H9 (cell line): Measurements from ENCODE around the gene OR51E1. TPM values are rescaled to one million over a fixed set of nuclear protein-coding genes. Genes with fewer than 3 reads are reported as not detected.
A peak's percentile ranks its signal among the peaks of the same experiment; 100 is the strongest.

ENCODE experiments used
- DNase-seq: peaks from one replicate; pipeline ENCODE4 v3.0.0-alpha.2; 2017
- H2AFZ ChIP-seq: one replicate; pipeline ENCODE4 v1.6.1; 2013; ENCODE audit warnings: mild to moderate bottlenecking, low read length, control low read depth, moderate library complexity
- H2AK5ac ChIP-seq: 2 replicates; pipeline ENCODE4 v1.6.1; 2013; ENCODE audit warnings: low read length, control low read depth, mixed read lengths; ENCODE audit not compliant: insufficient read length
- H2BK120ac ChIP-seq: one replicate; pipeline ENCODE4 v1.6.1; 2013; ENCODE audit warnings: low read depth, mild to moderate bottlenecking, low read length, control low read depth, inconsistent platforms; ENCODE audit not compliant: poor library complexity, severe bottlenecking
- H2BK12ac ChIP-seq: 2 replicates; pipeline ENCODE4 v1.6.1; 2013; ENCODE audit warnings: low read length, control low read depth, mixed read lengths, low read depth; ENCODE audit not compliant: insufficient read length
- H2BK15ac ChIP-seq: 2 replicates; pipeline ENCODE4 v1.6.1; 2013; ENCODE audit warnings: low read depth, low read length, control low read depth
- H2BK20ac ChIP-seq: one replicate; pipeline ENCODE4 v1.6.1; 2013; ENCODE audit warnings: low read depth, mild to moderate bottlenecking, low read length, control low read depth, inconsistent platforms; ENCODE audit not compliant: poor library complexity, severe bottlenecking
- H2BK5ac ChIP-seq: 2 replicates; pipeline ENCODE4 v1.6.1; 2013; ENCODE audit warnings: low read length, control low read depth, mixed read lengths; ENCODE audit not compliant: insufficient read length
- H3K14ac ChIP-seq: 2 replicates; pipeline ENCODE4 v1.6.1; 2013; ENCODE audit warnings: low read length, control low read depth; ENCODE audit not compliant: insufficient read depth
- H3K18ac ChIP-seq: 2 replicates; pipeline ENCODE4 v1.6.1; 2013; ENCODE audit warnings: low read depth, mild to moderate bottlenecking, mixed read lengths, low read length, control low read depth; ENCODE audit not compliant: insufficient read length
- H3K23ac ChIP-seq: 2 replicates; pipeline ENCODE4 v1.6.1; 2013; ENCODE audit warnings: low read length, control low read depth, mixed read lengths, low read depth; ENCODE audit not compliant: insufficient read length
- H3K23me2 ChIP-seq: 2 replicates; pipeline ENCODE4 v1.6.1; 2013; ENCODE audit warnings: low read depth, mild to moderate bottlenecking, mixed read lengths, low read length, control low read depth; ENCODE audit not compliant: insufficient read length, poor library complexity, severe bottlenecking
- H3K27ac ChIP-seq: 2 replicates; pipeline ENCODE4 v1.5.1; 2013; ENCODE audit warnings: low read length, control low read depth, mixed read lengths, low read depth; ENCODE audit not compliant: insufficient read length
- H3K27me3 ChIP-seq: 2 replicates; pipeline ENCODE4 v1.6.1; 2013; ENCODE audit warnings: low read length, control low read depth, inconsistent platforms; ENCODE audit not compliant: insufficient read depth
- H3K4ac ChIP-seq: 2 replicates; pipeline ENCODE4 v1.6.1; 2013; ENCODE audit warnings: low read depth, mild to moderate bottlenecking, control low read depth, inconsistent platforms, low read length, moderate library complexity
- H3K4me1 ChIP-seq: 2 replicates; pipeline ENCODE4 v1.6.1; 2013; ENCODE audit warnings: low read length, control low read depth, inconsistent platforms; ENCODE audit not compliant: insufficient read depth
- H3K4me2 ChIP-seq: 2 replicates; pipeline ENCODE4 v1.6.1; 2013; ENCODE audit warnings: low read length, control low read depth, mixed read lengths; ENCODE audit not compliant: insufficient read length, insufficient read depth
- H3K56ac ChIP-seq: 2 replicates; pipeline ENCODE4 v1.6.1; 2013; ENCODE audit warnings: low read depth, mild to moderate bottlenecking, mixed read lengths, low read length, control low read depth; ENCODE audit not compliant: insufficient read length
- H3K79me1 ChIP-seq: 2 replicates; pipeline ENCODE4 v1.6.1; 2013; ENCODE audit warnings: low read depth, mild to moderate bottlenecking, moderate library complexity, low read length, control low read depth, inconsistent platforms; ENCODE audit not compliant: insufficient read depth, poor library complexity, severe bottlenecking
- H3K79me2 ChIP-seq: 2 replicates; pipeline ENCODE4 v1.6.1; 2013; ENCODE audit warnings: low read length, control low read depth, inconsistent platforms; ENCODE audit not compliant: insufficient read depth
- H3K9ac ChIP-seq: 2 replicates; pipeline ENCODE4 v1.6.1; 2013; ENCODE audit warnings: low read length, control low read depth, mixed read lengths; ENCODE audit not compliant: insufficient read length; ENCODE audit errors: extremely low read depth
- H3K9me3 ChIP-seq: one replicate; pipeline ENCODE4 v1.6.1; 2013; ENCODE audit warnings: low read depth, low read length, inconsistent platforms; ENCODE audit not compliant: control insufficient read depth
- H3T11ph ChIP-seq: one replicate; pipeline ENCODE4 v1.6.1; 2013; ENCODE audit warnings: mild to moderate bottlenecking, low read length, control low read depth, inconsistent platforms
- H4K20me1 ChIP-seq: one replicate; pipeline ENCODE4 v1.6.1; 2013; ENCODE audit not compliant: control insufficient read depth, insufficient read length, insufficient read depth
- H4K5ac ChIP-seq: 2 replicates; pipeline ENCODE4 v1.6.1; 2013; ENCODE audit warnings: low read depth, mild to moderate bottlenecking, mixed read lengths, low read length, control low read depth; ENCODE audit not compliant: insufficient read length
- H4K8ac ChIP-seq: replicated peaks from 2 replicates; pipeline ENCODE4 v1.6.1; 2013; ENCODE audit warnings: low read length, control low read depth, mixed read lengths, low read depth; ENCODE audit not compliant: insufficient read length
- H4K91ac ChIP-seq: 2 replicates; pipeline ENCODE4 v1.6.1; 2013; ENCODE audit warnings: low read depth, mild to moderate bottlenecking, moderate library complexity, mixed read lengths, low read length, control low read depth; ENCODE audit not compliant: insufficient read length
- H3K27ac Mint-ChIP-seq, 3 experiments: 2 replicates in 2 of 3; 3 replicates in 1 of 3; pipeline ENCODE4 v1.8.0; 2020 to 2021; ENCODE audit warnings: mixed read lengths in 3 of 3, mild to moderate bottlenecking in 1 of 3, moderate library complexity in 1 of 3
- H3K27me3 Mint-ChIP-seq: 2 replicates; pipeline ENCODE4 v1.8.0; 2021; ENCODE audit warnings: low read depth, mild to moderate bottlenecking, moderate library complexity, mixed read lengths
- H3K36me3 Mint-ChIP-seq, 3 experiments: 2 replicates in 2 of 3; 3 replicates in 1 of 3; pipeline ENCODE4 v1.8.0; 2020 to 2021; ENCODE audit warnings: low read depth in 3 of 3, mixed read lengths in 3 of 3; ENCODE audit not compliant: insufficient read depth in 1 of 3
- H3K4me1 Mint-ChIP-seq, 2 experiments: 2 replicates each; pipeline ENCODE4 v1.8.0; 2020; ENCODE audit warnings: mixed read lengths in 2 of 2
- H3K4me3 Mint-ChIP-seq, 2 experiments: 2 replicates in 1 of 2; 3 replicates in 1 of 2; pipeline ENCODE4 v1.8.0; 2020 to 2021; ENCODE audit warnings: mild to moderate bottlenecking in 2 of 2, mixed read lengths in 2 of 2, moderate library complexity in 1 of 2
- H3K9me3 Mint-ChIP-seq, 2 experiments: 2 replicates in 1 of 2; 3 replicates in 1 of 2; pipeline ENCODE4 v1.8.0; 2020; ENCODE audit warnings: mild to moderate bottlenecking in 2 of 2, mixed read lengths in 2 of 2, moderate library complexity in 1 of 2
- WGBS: extraction: QIAGEN DNeasy Blood & Tissue Kit; methylation state at CpG from one replicate; pipeline ENCODE4 v1.1.7; 2013; ENCODE audit warnings: missing lambda C conversion rate, low lambda C conversion rate, mixed read lengths; ENCODE audit not compliant: insufficient read length; ENCODE audit errors: extremely low coverage; 5-methylcytosine and 5-hydroxymethylcytosine counted together
- total RNA-seq: library from RNA; stranded (reverse); gene quantifications from 2 replicates; pipeline ENCODE4 v1.2.1, GENCODE V29; 2021
- TF ChIP-seq, protein P1 (sequence below): fragments of 200-600 bp; sonication (generic); conservative IDR thresholded peaks from 3 replicates; pipeline ENCODE4 v1.8.0; 2021; ENCODE audit warnings: antibody characterized with exemption, mild to moderate bottlenecking

The OR51E1 gene
- total RNA-seq, 1 experiment from 2014 or later: not detected

DNA sequence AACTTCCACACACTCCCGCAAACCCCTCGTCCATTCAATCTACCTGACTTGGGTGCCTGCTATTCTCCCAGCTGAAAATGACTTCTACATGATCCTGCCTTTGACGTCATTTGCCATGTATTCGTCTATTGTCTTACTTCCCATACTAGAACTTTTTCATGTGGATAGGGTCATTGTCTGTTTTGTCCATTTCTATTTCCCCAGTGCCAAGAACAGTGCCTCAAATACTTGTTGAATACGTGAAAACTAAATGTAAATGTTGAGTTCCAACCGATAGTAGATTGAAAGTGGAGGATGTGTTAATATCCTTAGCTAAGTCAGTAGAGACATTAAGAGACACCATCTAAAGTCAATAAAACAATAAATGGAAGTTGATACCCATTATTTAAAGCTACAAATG is 36.7 kb upstream of the OR51E1 start:
- no peaks in the 10 kb centered on the region for H3K79me2 ChIP-seq
- Mint-ChIP-seq H3K4me1 (peaks cover 7 to 9% of the 10 kb centered on the region in 2 experiments), H3K9me3 (no peaks in the 10 kb centered on the region), H3K4me3 (peak overlapping the region; percentile 82 to 88), H3K27me3 (peaks cover 13% of the 10 kb centered on the region), H3K27ac (no peak overlapping the region; a peak in 1 of 7 replicates), H3K36me3 (peaks cover under 1 to 4% (median 2%) of the 10 kb centered on the region in 3 experiments; a peak in 4 of 7 replicates)
- no peak overlapping the region for H2BK15ac ChIP-seq
- no peak overlapping the region for H3K56ac ChIP-seq
- no peak overlapping the region for H2BK20ac ChIP-seq
- H4K5ac ChIP-seq: no peak overlapping the region
- no peak overlapping the region for H2BK120ac ChIP-seq
- no peak overlapping the region for H3T11ph ChIP-seq
- no peak overlapping the region for H2BK12ac ChIP-seq
- no peaks in the 10 kb centered on the region for H3K9me3 ChIP-seq
- H3K23me2 ChIP-seq: no peaks in the 10 kb centered on the region
- H3K14ac ChIP-seq: no peak overlapping the region
- TF ChIP-seq, protein P1, sequence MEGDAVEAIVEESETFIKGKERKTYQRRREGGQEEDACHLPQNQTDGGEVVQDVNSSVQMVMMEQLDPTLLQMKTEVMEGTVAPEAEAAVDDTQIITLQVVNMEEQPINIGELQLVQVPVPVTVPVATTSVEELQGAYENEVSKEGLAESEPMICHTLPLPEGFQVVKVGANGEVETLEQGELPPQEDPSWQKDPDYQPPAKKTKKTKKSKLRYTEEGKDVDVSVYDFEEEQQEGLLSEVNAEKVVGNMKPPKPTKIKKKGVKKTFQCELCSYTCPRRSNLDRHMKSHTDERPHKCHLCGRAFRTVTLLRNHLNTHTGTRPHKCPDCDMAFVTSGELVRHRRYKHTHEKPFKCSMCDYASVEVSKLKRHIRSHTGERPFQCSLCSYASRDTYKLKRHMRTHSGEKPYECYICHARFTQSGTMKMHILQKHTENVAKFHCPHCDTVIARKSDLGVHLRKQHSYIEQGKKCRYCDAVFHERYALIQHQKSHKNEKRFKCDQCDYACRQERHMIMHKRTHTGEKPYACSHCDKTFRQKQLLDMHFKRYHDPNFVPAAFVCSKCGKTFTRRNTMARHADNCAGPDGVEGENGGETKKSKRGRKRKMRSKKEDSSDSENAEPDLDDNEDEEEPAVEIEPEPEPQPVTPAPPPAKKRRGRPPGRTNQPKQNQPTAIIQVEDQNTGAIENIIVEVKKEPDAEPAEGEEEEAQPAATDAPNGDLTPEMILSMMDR: no peak
- no peak overlapping the region for H2AK5ac ChIP-seq
- peak overlapping the region; percentile 62 for H3K4me2 ChIP-seq
- no peak overlapping the region for H4K8ac ChIP-seq
- no peaks in the 10 kb centered on the region for H3K4me1 ChIP-seq
- no peak overlapping the region for H4K91ac ChIP-seq
- H3K27ac ChIP-seq: no peak overlapping the region
- no peaks in the 10 kb centered on the region for H3K27me3 ChIP-seq
- no CpG with 5 or more reads among the region's 6 CpGs for WGBS
- H2BK5ac ChIP-seq: no peak overlapping the region
- H3K4ac ChIP-seq: no peak overlapping the region
- no peak overlapping the region for H3K23ac ChIP-seq
- no peak overlapping the region for H3K18ac ChIP-seq
- no peaks in the 10 kb centered on the region for H4K20me1 ChIP-seq
- no peaks in the 10 kb centered on the region for H3K79me1 ChIP-seq
- peak overlapping the region; percentile 1 for H3K9ac ChIP-seq
- no peak for DNase-seq
- no peak overlapping the region for H2AFZ ChIP-seq
